ENCODE measurements around the gene TMEM258. TPM values are rescaled to one million over a fixed set of nuclear protein-coding genes. Genes with fewer than 3 reads are reported as not detected.

The TMEM258 gene
- total RNA-seq, 1 experiment from 2014 or later = 184 TPM

GRCh38 chr11:61836193-61836592 lies 43.8 kb upstream of the TMEM258 start:
- Mint-ChIP-seq H3K9me3 (ENCODE audit: unreplicated experiment) (no peaks in the 10 kb centered on the region), H3K4me3 (ENCODE audit: unreplicated experiment) (no peak overlapping the region), H3K27me3 (ENCODE audit: insufficient read depth, unreplicated experiment) (no peaks in the 10 kb centered on the region), H3K4me1 (ENCODE audit: insufficient read depth, unreplicated experiment) (no peaks in the 10 kb centered on the region), H3K27ac (ENCODE audit: low read depth, unreplicated experiment) (no peak overlapping the region), H3K36me3 (ENCODE audit: insufficient read depth, unreplicated experiment) (no peaks in the 10 kb centered on the region)
- no peak for TF ChIP-seq CTCF (IDR thresholded peaks at IDR 0.05; ENCODE audit: unreplicated experiment)
- no peak for DNase-seq (ENCODE audit: unreplicated experiment)
- ChIA-PET POLR2A (no interaction called here), CTCF (interaction anchor here (1.2 to 1.3 kb wide), 2 partner anchors 39 to 62 kb away, joined by 3 to 4 read pairs; no protein-coding TSS in a partner anchor)
- no TSS peak for BruUV-seq (replicated peaks)
- intact Hi-C loops (cut with micrococcal nuclease) = no loop called here

- no peaks in the 10 kb centered on the region for H3K27me3 Mint-ChIP-seq (ENCODE audit: insufficient read depth, unreplicated experiment)
- no peaks in the 10 kb centered on the region for H3K9me3 Mint-ChIP-seq (ENCODE audit: unreplicated experiment)
- no peak for TF ChIP-seq CTCF (IDR thresholded peaks at IDR 0.05; ENCODE audit: unreplicated experiment)
- POLR2A ChIA-PET = interaction anchor here (0.7 to 1.0 kb wide), 2 partner anchors 132 to 134 kb away, joined by 3 read pairs; no protein-coding TSS in a partner anchor
- intact Hi-C loops (cut with micrococcal nuclease) = no loop called here
- H3K27ac Mint-ChIP-seq (ENCODE audit: low read depth, unreplicated experiment) = no peak overlapping the region
- DNase-seq (ENCODE audit: unreplicated experiment) = peak; percentile 49
- no peaks in the 10 kb centered on the region for H3K36me3 Mint-ChIP-seq (ENCODE audit: insufficient read depth, unreplicated experiment)
- H3K4me3 Mint-ChIP-seq (ENCODE audit: unreplicated experiment) = no peak overlapping the region
- peaks cover 8% of the 10 kb centered on the region for H3K4me1 Mint-ChIP-seq (ENCODE audit: insufficient read depth, unreplicated experiment)
- BruUV-seq (replicated peaks) = no TSS peak
- CTCF ChIA-PET = interaction anchor here (0.7 kb wide), 1 partner anchor 282 kb away, joined by 3 read pairs; no protein-coding TSS in a partner anchor
These were observed 42.1 kb upstream of the TMEM258 start for GRCh38 chr11:61834278-61835048.

- no peak for TF ChIP-seq CTCF (IDR thresholded peaks at IDR 0.05; ENCODE audit: unreplicated experiment)
- BruUV-seq (replicated peaks) = no TSS peak
- POLR2A ChIA-PET = interaction anchor here (0.7 to 1.0 kb wide), 2 partner anchors 133 to 134 kb away, joined by 3 read pairs; no protein-coding TSS in a partner anchor
- Mint-ChIP-seq H3K4me3 (ENCODE audit: unreplicated experiment) (no peak overlapping the region), H3K27ac (ENCODE audit: low read depth, unreplicated experiment) (no peak overlapping the region), H3K27me3 (ENCODE audit: insufficient read depth, unreplicated experiment) (no peaks in the 10 kb centered on the region), H3K36me3 (ENCODE audit: insufficient read depth, unreplicated experiment) (no peaks in the 10 kb centered on the region), H3K9me3 (ENCODE audit: unreplicated experiment) (no peaks in the 10 kb centered on the region), H3K4me1 (ENCODE audit: insufficient read depth, unreplicated experiment) (peaks cover 8% of the 10 kb centered on the region)
- CTCF ChIA-PET = interaction anchor here (0.7 kb wide), 1 partner anchor 282 kb away, joined by 3 read pairs; no protein-coding TSS in a partner anchor
- intact Hi-C loops (cut with micrococcal nuclease) = no loop called here
- no peak for DNase-seq (ENCODE audit: unreplicated experiment)
These were observed 41.5 kb upstream of the TMEM258 start for GRCh38 chr11:61833926-61834277.

GRCh38 chr11:61833471-61833870 lies 41.1 kb upstream of the TMEM258 start:
- no peaks in the 10 kb centered on the region for H3K36me3 Mint-ChIP-seq (ENCODE audit: insufficient read depth, unreplicated experiment)
- peaks cover 8% of the 10 kb centered on the region for H3K4me1 Mint-ChIP-seq (ENCODE audit: insufficient read depth, unreplicated experiment)
- BruUV-seq (replicated peaks) = no TSS peak
- H3K27me3 Mint-ChIP-seq (ENCODE audit: insufficient read depth, unreplicated experiment) = no peaks in the 10 kb centered on the region
- H3K27ac Mint-ChIP-seq (ENCODE audit: low read depth, unreplicated experiment) = no peak overlapping the region
- no peak for TF ChIP-seq CTCF (IDR thresholded peaks at IDR 0.05; ENCODE audit: unreplicated experiment)
- no peak for DNase-seq (ENCODE audit: unreplicated experiment)
- H3K4me3 Mint-ChIP-seq (ENCODE audit: unreplicated experiment) = no peak overlapping the region
- ChIA-PET CTCF (interaction anchor here (0.7 kb wide), 1 partner anchor 283 kb away, joined by 3 read pairs; no protein-coding TSS in a partner anchor), POLR2A (no interaction called here)
- intact Hi-C loops (cut with micrococcal nuclease) = no loop called here
- no peaks in the 10 kb centered on the region for H3K9me3 Mint-ChIP-seq (ENCODE audit: unreplicated experiment)

All from MCF 10A (cell line).